ENCODE measurements around the gene EXOSC10.
"Not testable (repeated sequence)": the region's sequence is repeated elsewhere in the genome, so short reads cannot be mapped to it uniquely, and the experiment has no call there.

EXOSC10 gene

DNA sequence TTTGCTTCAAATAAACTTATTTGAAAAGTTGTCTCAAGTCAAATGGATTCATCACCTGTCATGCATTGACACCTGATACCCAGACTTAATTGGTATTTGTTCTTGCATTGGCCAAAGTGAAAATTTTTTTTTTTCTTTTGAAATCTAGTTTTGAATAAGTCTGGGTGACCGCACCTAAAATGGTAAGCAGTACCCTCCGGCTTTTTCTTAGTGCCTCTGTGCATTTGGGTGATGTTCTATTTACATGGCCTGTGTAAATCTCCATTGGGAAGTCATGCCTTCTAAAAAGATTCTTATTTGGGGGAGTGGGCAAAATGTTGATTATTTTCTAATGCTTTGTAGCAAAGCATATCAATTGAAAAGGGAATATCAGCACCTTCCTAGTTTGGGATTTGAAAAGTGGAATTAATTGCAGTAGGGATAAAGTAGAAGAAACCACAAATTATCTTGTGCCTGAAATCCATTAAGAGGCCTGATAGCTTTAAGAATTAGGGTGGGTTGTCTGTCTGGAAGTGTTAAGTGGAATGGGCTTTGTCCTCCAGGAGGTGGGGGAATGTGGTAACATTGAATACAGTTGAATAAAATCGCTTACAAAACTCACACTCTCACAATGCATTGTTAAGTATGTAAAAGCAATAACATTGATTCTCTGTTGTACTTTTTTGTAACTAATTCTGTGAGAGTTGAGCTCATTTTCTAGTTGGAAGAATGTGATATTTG is 75.4 kb downstream of the EXOSC10 start:
- DNase-seq (ENCODE audit: insufficient read length, low spot score) (no peak), FAIRE-seq (no peak)

GRCh38 chr1:11023201-11023600 is 76.5 kb downstream of the EXOSC10 start:
- FAIRE-seq (no peak), DNase-seq (ENCODE audit: insufficient read length, low spot score) (no peak)

- no peak for FAIRE-seq
Observed at GRCh38 chr1:11019971-11020370, 79.7 kb downstream of the EXOSC10 start.

GRCh38 chr1:11019358-11019757 is 80.3 kb downstream of the EXOSC10 start:
- not testable (repeated sequence) for DNase-seq (ENCODE audit: insufficient read length, low spot score); FAIRE-seq

More at GRCh38 chr1:11019971-11020370, 79.7 kb downstream of the EXOSC10 start:
- DNase-seq (ENCODE audit: insufficient read length, low spot score), result no peak
